Thyroid gland (tissue), 4 donors: ENCODE data around the gene ERP44. TPM values are rescaled to one million over a fixed set of nuclear protein-coding genes. Genes with fewer than 3 reads are reported as not detected.

Experiments
- DNase-seq, 2 donors: peaks; one replicate each; pipeline ENCODE4 v3.0.0-alpha.2; 2019
- H3K27ac ChIP-seq, 3 donors: fragments of 200-600 bp; sonication (generic); 1 replicate in 2 of 3; 2 replicates in 1 of 3; pipeline ENCODE4 v1.5.1; 2016 to 2019; ENCODE audit warnings: mild to moderate bottlenecking in 1 of 3, moderate library complexity in 1 of 3
- H3K27me3 ChIP-seq: fragments of 200-600 bp; sonication (generic); one replicate; pipeline ENCODE4 v1.5.1; 2019
- H3K36me3 ChIP-seq, 2 donors: fragments of 200-600 bp; sonication (generic); one replicate each; pipeline ENCODE4 v1.5.1; 2016 to 2019
- H3K4me1 ChIP-seq, 2 donors: fragments of 200-600 bp; sonication (generic); one replicate each; pipeline ENCODE4 v1.5.1; 2017 to 2019
- H3K4me3 ChIP-seq, 3 donors: fragments of 200-600 bp; sonication (generic); replicated peaks in 1 of 3; 1 replicate in 2 of 3; 2 replicates in 1 of 3; pipeline ENCODE4 v1.5.1; 2016; ENCODE audit warnings: mild to moderate bottlenecking in 1 of 3
- H3K9me3 ChIP-seq: fragments of 200-600 bp; sonication (generic); one replicate; pipeline ENCODE4 v1.5.1; 2017
- POLR2A ChIP-seq, 2 donors: fragments of 450-650 bp; IDR thresholded peaks; one replicate each; pipeline ENCODE4 v1.6.1; 2017; ENCODE audit warnings: antibody characterized with exemption in 2 of 2, mild to moderate bottlenecking in 2 of 2, moderate library complexity in 1 of 2
- WGBS, 2 donors: methylation state at CpG; one replicate each; pipeline ENCODE4 v1.1.5; 2017; 5-methylcytosine and 5-hydroxymethylcytosine counted together
- intact Hi-C: fragments of 100-400 bp; cut with DNase I; formaldehyde crosslinking; loops from one replicate; pipeline ENCODE4 v1.15.1; 2023
- total RNA-seq, 4 donors: library from RNA; depleted of rRNA; stranded (reverse); fragments of >200 nt; gene quantifications; one replicate each; pipeline ENCODE4 v1.2.3, GENCODE V29; 2016
- TF ChIP-seq, protein P1 (sequence below), 6 experiments: fragments of 200-600 bp in 3 of 6; fragments of 450-650 bp in 3 of 6; sonication (generic) in 3 of 6; IDR thresholded peaks; one replicate each; pipeline ENCODE4 v1.5.1; 2016 to 2019; ENCODE audit warnings: antibody characterized with exemption in 6 of 6, mild to moderate bottlenecking in 2 of 6, inconsistent platforms in 1 of 6, moderate library complexity in 1 of 6

Gene ERP44
- total RNA-seq, 4 donors from 2014 or later = 23.7 to 36.2 (median 29.0) TPM

DNA sequence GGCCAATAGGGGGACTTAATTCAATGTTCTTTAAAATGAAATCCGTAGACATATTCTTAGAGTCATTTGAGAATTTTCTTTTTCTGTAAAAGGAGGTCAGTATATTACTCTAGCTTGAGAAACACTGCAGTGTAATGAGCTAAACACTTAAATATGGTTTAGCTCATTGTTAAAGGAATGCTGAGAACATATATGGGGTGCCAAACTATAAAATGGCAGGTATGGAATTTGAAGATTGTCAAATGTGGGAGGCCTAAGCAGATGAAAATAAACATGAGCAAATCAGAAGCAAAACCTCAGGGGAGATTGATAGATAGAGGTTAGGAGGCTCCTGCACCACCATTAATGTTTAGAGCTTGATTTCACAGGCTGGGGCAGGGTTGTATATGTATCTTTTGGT, 134.5 kb downstream of the ERP44 start:
- no peaks in the 10 kb centered on the region for H3K9me3 ChIP-seq
- intact Hi-C loops = no loop called here
- H3K36me3 ChIP-seq = peaks cover 0 to 13% of the 10 kb centered on the region in 2 donors
- no peak overlapping the region for H3K27ac ChIP-seq
- DNase-seq = no peak
- 93 to 97% methylated on average over 1 of the region's 1 CpG for WGBS, 2 donors
- no peak for TF ChIP-seq POLR2A (IDR thresholded peaks at IDR 0.05)
- TF ChIP-seq, protein P1, sequence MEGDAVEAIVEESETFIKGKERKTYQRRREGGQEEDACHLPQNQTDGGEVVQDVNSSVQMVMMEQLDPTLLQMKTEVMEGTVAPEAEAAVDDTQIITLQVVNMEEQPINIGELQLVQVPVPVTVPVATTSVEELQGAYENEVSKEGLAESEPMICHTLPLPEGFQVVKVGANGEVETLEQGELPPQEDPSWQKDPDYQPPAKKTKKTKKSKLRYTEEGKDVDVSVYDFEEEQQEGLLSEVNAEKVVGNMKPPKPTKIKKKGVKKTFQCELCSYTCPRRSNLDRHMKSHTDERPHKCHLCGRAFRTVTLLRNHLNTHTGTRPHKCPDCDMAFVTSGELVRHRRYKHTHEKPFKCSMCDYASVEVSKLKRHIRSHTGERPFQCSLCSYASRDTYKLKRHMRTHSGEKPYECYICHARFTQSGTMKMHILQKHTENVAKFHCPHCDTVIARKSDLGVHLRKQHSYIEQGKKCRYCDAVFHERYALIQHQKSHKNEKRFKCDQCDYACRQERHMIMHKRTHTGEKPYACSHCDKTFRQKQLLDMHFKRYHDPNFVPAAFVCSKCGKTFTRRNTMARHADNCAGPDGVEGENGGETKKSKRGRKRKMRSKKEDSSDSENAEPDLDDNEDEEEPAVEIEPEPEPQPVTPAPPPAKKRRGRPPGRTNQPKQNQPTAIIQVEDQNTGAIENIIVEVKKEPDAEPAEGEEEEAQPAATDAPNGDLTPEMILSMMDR (IDR thresholded peaks at IDR 0.05) = no peak
- H3K27me3 ChIP-seq = no peaks in the 10 kb centered on the region
- no peak overlapping the region for H3K4me3 ChIP-seq
- no peaks in the 10 kb centered on the region for H3K4me1 ChIP-seq

DNA sequence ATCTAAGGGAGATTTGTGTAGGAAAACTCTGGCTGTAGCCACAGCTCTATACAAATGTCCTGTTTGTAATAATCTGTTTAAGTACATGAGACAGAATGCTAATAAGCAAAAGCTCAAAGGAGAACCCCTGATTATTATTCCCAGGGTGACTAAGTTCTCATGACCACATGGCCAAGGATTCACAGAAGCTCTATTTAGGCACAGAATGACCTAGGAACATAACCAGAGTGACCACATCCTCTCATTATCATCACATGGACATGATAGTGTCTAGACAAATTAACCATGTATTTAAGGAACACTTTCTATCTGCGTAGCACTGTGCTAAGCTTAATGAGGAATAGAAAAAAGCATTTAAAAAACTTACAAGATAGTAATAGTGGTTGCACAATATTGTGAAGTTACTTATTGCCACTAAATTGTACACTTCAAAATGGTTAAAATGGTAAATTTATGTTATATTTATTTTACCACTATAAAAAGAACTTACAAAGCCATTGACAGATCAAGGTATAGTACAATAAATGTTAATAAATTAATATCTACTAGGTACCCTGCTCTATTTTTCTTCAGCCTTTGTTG, 136.0 kb downstream of the ERP44 start:
- intact Hi-C loops = no loop called here
- Histone ChIP-seq H3K36me3 (peaks cover 0 to 3% of the 10 kb centered on the region in 2 donors), H3K9me3 (no peaks in the 10 kb centered on the region), H3K4me3 (no peak overlapping the region), H3K27ac (no peak overlapping the region), H3K4me1 (no peaks in the 10 kb centered on the region), H3K27me3 (no peaks in the 10 kb centered on the region)
- TF ChIP-seq POLR2A (IDR thresholded peaks at IDR 0.05) = no peak
- TF ChIP-seq, protein P1 (IDR thresholded peaks at IDR 0.05) = no peak
- 96% methylated on average over 1 of the region's 1 CpG for WGBS, 2 donors
- no peak for DNase-seq

DNA sequence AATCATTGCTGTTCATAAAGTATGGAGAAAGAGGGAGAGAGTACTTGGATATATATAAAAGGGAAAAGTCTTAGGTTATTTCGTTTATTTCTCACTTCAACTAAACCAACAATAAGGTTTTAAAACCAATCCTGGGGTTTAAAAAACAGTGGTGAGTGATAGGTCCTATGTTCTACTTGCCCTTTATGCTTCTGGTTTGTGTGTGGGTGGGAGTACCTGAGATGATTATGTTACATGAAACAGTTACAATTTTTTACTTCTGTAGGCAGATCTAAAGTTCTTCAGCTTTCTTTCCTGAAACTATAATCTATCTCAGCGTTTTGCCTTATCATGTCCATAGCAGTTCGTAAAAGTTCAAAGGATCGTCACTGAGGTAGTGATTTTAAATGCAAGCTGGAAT, 143.2 kb downstream of the ERP44 start:
- no peaks in the 10 kb centered on the region for H3K27me3 ChIP-seq
- H3K4me3 ChIP-seq = no peak overlapping the region
- intact Hi-C loops = no loop called here
- no peaks in the 10 kb centered on the region for H3K4me1 ChIP-seq
- no peak for TF ChIP-seq POLR2A (IDR thresholded peaks at IDR 0.05)
- TF ChIP-seq, protein P1 (IDR thresholded peaks at IDR 0.05) = no peak
- DNase-seq = no peak
- H3K27ac ChIP-seq = no peak overlapping the region
- 90 to 92% methylated on average over 4 of the region's 4 CpGs for WGBS, 2 donors
- no peaks in the 10 kb centered on the region for H3K9me3 ChIP-seq
- peaks cover 3 to 7% of the 10 kb centered on the region in 2 donors for H3K36me3 ChIP-seq

DNA sequence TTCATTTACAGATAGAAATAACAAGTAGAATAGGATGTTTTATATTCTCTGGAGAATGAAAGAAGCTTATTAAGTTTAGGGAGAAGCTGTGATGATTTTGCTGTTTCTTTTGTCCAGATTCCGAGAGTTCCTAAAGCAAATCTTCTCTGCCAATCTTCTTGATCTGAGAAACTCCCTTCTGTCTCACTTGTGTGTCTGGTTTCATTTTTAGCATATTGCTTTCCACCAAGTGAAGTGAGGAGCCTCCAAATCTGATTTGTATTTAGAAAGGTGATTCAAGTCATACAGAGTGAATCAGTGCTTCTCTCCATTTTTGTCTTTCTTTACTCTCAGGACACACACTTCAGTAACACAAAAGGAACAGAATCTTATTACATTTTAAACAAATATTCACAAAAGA, 144.0 kb downstream of the ERP44 start:
- intact Hi-C loops = no loop called here
- no peak for TF ChIP-seq POLR2A (IDR thresholded peaks at IDR 0.05)
- TF ChIP-seq, protein P1 (IDR thresholded peaks at IDR 0.05) = no peak
- H3K27ac ChIP-seq = no peak overlapping the region
- 78 to 87% methylated on average over 1 of the region's 1 CpG for WGBS, 2 donors
- H3K27me3 ChIP-seq = no peaks in the 10 kb centered on the region
- no peaks in the 10 kb centered on the region for H3K9me3 ChIP-seq
- H3K4me1 ChIP-seq = no peaks in the 10 kb centered on the region
- peaks cover 3 to 7% of the 10 kb centered on the region in 2 donors for H3K36me3 ChIP-seq
- DNase-seq = no peak
- H3K4me3 ChIP-seq = no peak overlapping the region

DNA sequence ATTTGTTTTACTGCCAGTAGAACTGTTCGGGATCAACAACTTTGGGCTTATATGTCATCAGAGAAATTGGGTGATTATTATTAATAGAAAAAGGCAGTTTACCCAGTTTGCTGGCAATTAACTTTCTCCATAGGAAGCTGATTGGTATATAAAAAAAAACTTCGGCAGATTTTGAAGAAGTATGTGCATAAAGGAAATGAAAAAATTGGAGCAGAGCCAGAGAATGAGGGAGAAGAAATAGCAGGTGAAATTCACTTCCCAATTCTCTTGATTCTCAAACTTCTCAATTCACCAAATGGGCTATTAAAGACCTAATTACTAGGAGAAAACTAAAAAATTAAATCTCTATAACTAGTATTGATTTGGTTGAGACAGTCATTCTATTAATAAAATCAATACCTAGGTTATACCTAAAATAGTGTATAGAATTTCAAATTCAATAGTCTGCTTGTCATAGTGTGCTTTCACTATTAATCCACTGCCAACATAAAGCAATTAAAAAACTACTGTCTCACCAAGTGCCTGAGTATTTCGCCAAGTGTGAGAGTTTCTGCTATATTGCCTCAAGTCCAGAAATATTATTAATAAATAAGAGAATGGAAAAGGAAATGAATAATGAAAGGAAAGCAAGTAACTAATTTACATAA, 144.8 kb downstream of the ERP44 start:
- TF ChIP-seq, protein P1 (IDR thresholded peaks at IDR 0.05) = no peak
- TF ChIP-seq POLR2A (IDR thresholded peaks at IDR 0.05) = no peak
- 86 to 90% methylated on average over 3 of the region's 3 CpGs for WGBS, 2 donors
- H3K4me1 ChIP-seq = no peaks in the 10 kb centered on the region
- H3K9me3 ChIP-seq = no peaks in the 10 kb centered on the region
- DNase-seq = no peak
- no peak overlapping the region for H3K27ac ChIP-seq
- H3K4me3 ChIP-seq = no peak overlapping the region
- peaks cover 3 to 7% of the 10 kb centered on the region in 2 donors for H3K36me3 ChIP-seq
- H3K27me3 ChIP-seq = no peaks in the 10 kb centered on the region
- intact Hi-C loops = no loop called here
